GM15510 (cell line): ENCODE results near the gene SGCA.

ENCODE experiments used
- POLR2A ChIP-seq: IDR thresholded peaks from 3 replicates; pipeline ENCODE4 v1.6.1; 2011; ENCODE audit warnings: borderline replicate concordance; ENCODE audit not compliant: insufficient read length; ENCODE audit errors: extremely low read depth

Gene SGCA

DNA sequence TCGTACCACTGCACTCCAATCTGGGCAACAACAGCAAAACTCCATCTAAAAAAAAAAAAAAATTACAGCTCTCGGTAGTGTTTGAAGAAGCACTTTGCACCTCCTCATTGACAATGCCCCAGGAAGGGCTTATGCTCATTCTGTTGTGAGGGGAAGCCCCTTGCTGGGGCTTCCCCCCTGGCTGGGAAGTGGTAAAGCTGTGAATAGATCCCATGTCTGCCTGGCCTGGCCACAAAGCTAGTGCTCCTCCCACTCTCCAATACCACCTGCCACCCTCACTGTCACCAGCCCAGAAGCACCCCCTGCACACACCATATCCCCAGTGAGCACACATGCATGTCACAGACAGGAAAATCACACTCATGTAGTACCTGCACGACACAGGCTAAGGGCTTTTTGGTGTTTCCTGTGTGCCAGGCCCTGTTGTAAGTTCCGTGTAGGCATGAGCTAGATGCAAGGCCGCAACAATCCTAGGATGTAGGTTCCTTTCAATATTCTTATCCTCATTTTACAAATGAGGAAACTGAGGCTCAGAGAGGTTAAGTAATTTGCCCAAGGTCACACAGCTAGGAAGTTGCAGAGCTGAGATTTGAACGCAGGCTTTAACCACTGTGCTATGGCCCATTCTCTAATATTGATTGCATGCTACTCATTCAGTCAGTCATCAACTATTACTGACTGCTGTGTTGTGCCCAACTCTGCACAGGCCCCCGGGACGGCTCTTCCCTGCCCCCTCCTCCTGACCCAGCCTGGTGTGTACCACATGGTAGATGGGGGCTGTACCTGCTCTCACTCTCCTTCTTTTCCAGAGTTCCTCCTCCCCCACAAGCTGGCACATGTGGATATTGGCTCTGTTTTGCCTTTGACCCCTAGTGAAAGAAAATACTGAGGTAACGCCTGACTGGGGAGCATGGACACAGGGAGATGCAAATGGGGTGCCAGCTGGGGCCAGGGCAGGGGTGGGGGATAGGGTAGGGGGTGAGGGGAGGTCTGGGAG, 47.5 kb downstream of the SGCA start:
- TF ChIP-seq POLR2A: no peak

DNA sequence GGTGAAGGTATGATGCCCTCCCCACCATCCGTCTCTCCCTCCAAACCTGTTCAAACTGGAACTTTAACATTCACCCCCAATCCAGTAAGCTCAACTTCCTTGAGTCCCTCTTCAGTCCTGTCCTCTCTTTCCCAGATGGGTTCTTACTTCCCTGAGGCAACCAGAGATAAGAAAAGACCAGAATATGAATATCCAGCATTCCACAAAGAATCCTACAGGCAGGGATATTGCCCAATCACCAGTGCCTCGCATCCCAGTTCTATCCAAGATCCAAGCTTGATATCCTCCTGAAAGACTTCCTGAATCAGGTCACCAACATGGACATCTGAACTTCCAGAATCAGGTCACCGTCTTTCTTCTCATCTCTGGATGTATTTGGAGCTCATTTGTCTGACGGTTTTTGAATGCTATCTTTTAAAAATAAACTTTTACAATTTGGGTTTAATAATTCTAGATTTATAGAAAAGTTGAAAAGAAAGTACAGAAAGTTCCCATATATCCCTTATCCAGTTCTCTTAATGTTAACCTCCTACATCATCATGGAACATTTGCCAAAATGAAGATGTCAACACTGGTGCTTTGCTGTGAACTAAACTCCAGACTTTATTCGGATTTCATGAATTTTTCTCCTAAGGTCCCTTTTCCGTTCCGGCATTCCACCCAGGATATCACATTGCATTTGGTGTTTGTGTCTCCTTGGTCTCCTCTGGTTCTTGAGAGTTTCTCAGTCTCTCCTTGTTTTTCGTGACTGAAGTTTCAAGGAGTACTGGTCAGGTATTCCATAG, 49.4 kb downstream of the SGCA start:
- TF ChIP-seq POLR2A: no peak

DNA sequence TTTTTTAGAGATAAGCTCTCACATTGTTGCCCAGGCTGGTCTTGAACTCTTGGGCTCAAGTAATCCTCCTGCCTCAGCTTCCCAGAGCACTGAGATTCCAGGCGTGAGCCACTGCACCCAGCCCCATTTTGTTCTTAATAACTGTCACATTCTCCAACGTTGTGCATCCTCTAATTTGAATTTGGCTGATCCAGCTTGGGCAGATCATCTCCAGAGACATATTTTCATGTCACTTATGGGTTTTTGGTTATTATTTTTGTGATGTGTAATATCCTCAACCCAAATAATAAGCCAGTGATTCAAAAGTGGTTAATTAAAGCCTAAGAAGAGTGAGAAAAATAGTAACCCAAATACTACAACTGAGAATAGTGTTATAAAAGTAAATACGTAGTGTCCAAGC, 51.8 kb downstream of the SGCA start:
- TF ChIP-seq POLR2A: no peak

DNA sequence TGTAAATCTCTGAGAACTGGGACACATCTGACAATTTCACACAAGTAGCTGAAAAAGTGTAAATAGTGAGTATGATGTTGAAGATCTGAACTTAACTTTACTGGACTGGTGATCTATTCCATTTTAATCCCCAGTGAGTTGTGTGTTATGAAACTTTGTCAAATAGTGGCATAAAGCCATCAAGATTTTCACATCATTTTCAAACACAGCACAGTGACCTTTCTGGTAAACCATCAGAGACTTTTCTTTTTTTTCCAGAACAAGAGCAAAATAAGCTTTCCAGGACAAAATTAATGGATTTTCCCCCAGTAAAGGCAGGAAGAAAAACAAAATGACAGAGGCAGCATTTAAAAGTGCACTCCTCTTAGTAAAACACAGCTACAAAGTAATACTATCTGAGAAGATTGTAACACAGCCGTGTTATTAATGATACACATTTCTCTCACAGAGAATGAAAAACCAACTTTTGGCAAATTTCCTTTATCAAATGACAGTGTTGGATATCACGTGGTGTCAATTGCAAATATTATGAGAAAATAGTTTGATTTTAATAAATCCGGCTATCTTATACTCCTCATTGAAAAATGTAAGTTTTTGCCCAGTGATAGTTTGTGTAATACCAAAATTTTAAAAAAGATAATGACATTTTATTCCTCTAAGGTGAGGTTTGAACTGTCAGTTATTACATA, 52.4 kb downstream of the SGCA start:
- no peak for TF ChIP-seq POLR2A

DNA sequence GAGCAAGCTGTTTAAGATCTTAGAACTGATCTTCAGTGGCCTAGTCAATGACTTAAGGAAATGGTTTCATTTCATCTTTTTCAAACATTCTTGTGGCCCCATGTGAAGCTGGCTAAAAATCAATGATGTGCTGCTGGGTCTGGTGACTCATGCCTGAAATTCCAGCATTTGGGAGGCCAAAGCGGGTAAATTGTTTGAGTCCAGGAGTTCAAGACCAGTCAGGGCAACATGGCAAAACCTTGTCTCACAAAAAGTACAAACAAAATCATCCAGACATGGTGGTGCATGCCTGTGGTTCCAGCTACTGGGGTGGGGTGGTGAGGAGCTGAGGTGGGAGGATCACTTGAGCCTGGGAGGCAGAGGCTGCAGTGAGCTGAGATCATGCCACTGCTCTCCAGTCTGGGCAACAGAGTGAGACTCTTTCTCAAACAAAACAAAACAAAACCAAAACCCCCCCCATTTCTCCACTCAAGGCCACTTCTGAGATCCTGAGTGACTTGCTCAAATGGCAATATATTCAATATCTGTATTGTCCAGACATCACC, 53.0 kb downstream of the SGCA start:
- TF ChIP-seq POLR2A: no peak

DNA sequence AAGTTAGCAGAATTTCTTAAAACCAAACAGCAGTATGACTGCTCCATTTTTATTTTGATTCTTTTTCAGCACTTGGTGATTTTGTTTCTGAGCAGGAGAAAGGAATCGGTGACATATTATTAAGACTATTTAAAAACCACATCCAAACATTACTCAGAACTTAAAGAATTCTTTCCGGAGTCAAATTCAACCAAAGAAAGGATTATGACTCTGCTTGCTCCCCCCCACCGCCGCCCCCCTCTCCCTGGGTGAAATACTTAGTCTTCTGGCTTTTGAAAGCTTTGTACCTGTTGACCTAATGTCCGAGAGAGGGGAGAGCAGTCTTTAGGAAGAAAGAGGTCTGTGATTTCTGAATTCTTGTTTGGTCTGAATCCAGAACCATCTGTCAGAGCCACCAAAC, 53.5 kb downstream of the SGCA start:
- no peak for TF ChIP-seq POLR2A

DNA sequence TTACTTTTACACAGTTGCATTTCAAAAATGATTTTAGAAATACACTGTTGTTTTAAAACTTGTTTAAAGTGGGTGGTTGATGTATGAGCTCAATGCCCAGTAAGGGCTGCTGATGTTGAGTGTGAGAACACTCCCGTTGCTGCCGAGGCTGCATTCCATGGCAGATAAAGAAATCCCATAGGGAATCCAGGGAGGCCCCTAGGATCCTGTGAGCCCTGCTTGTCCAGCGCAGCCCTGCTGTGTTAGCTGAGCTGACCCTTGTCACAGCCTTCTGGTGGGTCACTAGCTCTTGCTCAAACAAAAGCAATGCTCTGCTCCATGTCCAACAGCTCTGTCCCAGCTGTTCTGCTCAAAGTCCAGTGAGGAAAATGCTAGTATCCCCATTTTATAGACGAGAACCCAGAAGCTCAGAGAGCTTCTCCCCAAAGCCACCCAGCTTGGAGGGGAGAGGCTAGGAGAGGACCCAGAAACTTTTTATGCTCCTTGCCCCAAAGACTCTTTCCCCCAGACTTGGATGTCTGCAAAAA, 54.2 kb downstream of the SGCA start:
- TF ChIP-seq POLR2A: no peak

DNA sequence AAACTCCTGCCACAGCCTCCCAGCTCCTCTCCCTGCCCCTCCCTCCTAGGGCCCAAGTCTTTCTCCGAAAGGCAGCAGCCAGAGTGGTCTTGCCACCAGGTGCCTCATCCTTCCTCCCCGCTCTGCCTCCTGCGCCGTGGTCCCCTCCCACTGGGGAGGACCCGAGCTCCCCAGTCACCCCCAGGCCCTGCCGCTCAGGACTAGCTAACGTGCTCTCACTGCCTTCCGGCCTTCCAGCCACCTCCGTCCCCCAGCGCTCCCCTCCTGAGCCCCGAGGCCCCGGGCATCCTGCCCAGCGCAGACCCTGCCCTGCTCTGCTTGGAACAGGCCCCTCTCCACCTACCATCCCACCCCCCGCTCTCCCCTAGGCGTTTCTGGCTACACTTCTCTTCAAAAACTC, 55.0 kb downstream of the SGCA start:
- TF ChIP-seq POLR2A: no peak

DNA sequence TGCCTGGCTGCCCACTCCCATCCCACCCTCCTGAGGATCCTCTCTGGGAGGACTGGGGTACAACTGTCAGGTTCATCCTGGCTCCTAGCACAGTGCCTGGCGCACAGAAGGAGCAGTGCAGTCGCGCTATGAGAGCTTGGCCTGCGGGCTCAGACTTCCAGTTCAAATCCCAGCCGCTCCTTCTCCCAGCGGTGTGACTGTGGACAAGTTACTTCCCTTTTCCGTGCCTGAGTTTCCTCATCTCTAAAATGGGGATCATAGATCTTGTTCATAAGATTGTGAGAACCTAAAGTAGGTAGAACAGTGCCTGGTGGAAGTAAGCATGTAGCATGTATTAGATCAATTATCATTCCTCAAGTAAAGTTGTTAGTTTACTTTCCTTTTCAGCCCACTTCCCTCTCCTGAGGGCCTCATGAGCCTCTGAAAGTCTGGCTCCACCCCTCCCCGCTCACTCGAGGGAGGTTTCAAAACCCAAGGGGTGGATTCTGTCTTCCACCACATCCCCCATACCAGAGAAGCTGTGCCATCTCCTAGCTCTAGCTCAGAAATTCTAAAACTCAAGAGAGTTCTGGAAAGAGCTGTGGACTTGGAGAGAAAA, 55.6 kb downstream of the SGCA start:
- no peak for TF ChIP-seq POLR2A

DNA sequence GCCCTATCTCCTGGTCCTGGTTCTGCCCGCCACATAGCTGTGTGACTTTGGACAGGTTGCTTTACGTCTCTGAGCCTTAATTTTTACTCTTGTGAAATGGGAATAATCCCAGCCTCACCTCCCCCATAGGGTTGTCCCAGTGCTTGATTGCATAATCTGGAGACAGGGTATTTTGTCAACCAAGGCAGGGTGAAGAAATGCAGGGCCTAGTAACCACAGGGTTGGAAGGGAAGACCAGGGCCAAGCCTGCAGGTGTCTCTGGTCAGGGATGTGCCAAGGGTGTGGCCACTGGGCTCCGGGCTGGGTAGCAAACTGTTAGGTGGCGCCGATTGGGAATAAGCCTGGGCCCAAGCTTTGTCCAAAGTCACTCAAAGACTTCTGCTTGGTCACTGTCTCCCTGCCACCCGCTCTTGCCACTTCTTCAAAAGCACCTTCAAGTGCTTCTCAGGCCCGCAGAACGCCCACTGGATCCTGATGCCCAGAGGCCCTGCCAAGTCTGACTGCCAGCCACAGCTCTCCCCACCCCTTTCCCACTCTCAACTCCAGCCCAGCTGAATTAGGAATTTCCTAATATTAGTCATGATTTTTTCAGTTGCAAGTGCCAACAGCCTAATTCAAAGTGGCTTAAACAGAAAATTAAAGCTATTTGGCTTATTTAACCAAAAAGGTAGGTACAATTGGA, 56.2 kb downstream of the SGCA start:
- no peak for TF ChIP-seq POLR2A

DNA sequence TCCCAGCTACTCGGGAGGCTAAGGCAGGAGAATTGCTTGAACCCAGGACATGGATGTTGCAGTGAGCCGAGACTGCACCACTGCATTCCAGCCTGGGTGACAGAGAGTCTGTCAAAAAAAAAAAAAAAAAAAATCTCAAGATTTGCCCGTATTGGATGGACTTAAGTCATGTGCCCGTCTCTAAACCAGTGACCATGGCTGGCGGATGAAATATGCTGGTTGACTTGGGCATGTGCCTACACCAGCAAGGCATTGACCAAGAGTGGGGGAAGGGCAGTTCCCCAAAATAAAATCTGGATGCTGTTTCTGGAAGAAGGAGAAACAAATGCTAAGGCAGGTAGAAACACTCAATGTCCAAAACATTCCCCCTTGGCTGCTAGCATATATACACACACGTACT, 57.1 kb downstream of the SGCA start:
- no peak for TF ChIP-seq POLR2A
